GM10266 (cell line): ENCODE results near the gene CASQ2.

Source experiments
- DNase-seq: peaks from one replicate; pipeline ENCODE4 v3.0.0; 2012; ENCODE audit errors: extremely low spot score
- TF ChIP-seq, protein P1 (sequence below): IDR thresholded peaks from 2 replicates; pipeline ENCODE4 v1.5.1; 2012; ENCODE audit warnings: mild to moderate bottlenecking, low read depth; ENCODE audit not compliant: control insufficient read depth, insufficient read depth; ENCODE audit errors: missing control alignments

The CASQ2 gene

DNA sequence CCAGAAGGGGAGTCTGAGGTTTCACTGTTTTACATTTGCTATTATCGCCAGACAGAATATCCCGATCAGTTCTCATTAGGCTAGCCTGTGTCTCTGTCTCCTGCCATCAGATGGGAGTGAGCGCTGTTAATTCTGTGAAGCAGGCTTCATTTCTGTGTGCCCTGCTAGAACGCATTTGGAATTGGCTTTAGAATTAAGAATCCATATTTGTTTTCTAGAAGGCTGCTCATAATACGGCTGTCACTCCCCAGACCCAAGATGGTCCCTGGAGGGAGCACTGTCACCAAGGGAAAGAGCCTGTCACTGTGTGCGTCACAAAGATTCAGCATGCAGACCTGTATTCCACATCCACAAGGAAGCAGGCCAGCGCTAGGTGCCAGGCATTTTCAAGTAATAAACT, 49.2 kb downstream of the CASQ2 start:
- TF ChIP-seq, protein P1, sequence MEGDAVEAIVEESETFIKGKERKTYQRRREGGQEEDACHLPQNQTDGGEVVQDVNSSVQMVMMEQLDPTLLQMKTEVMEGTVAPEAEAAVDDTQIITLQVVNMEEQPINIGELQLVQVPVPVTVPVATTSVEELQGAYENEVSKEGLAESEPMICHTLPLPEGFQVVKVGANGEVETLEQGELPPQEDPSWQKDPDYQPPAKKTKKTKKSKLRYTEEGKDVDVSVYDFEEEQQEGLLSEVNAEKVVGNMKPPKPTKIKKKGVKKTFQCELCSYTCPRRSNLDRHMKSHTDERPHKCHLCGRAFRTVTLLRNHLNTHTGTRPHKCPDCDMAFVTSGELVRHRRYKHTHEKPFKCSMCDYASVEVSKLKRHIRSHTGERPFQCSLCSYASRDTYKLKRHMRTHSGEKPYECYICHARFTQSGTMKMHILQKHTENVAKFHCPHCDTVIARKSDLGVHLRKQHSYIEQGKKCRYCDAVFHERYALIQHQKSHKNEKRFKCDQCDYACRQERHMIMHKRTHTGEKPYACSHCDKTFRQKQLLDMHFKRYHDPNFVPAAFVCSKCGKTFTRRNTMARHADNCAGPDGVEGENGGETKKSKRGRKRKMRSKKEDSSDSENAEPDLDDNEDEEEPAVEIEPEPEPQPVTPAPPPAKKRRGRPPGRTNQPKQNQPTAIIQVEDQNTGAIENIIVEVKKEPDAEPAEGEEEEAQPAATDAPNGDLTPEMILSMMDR: no peak
- no peak for DNase-seq

DNA sequence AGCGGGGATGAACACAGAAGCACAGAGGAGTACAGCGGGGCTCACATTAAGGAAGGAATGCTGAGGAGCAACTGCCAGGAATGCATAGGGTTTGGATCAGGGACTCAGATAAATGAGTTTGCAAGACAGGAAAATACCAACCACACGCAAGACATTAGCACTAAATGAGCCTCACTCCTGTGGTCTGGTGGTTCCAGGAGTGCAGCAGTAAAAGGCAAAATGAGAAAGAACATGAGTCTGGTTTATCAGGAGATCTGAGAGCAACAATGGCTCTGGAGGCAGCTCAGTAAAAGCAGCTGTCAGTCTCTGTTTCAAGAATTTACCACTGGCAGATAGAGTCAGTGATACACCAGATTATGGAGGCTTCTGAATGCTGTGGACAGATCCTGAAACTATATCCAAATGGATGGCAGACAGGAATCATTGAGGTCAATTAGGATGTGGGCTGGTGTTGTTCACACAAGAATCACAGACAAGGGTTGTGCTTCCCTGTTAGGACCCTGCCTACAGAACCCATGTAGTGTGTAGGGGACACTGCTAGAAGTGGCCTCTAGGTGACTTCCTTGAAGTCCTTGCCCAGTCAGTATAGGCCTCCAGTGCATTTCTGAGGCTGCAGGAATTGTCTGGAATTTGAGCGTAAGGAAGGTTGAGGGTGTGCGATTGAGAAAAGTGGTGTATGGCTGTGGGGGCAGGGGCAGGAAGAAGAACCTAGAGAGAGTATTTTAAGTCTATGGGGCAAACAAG, 50.3 kb downstream of the CASQ2 start:
- TF ChIP-seq, protein P1: no peak
- DNase-seq: no peak

- DNase-seq: peak; percentile 17
- TF ChIP-seq, protein P1: peak; percentile 58
Measured at GRCh38 chr1:115717541-115717940, 51.0 kb downstream of the CASQ2 start.

- TF ChIP-seq, protein P1: no peak
- DNase-seq: no peak
Measured at GRCh38 chr1:115714572-115715141, 53.9 kb downstream of the CASQ2 start.

DNA sequence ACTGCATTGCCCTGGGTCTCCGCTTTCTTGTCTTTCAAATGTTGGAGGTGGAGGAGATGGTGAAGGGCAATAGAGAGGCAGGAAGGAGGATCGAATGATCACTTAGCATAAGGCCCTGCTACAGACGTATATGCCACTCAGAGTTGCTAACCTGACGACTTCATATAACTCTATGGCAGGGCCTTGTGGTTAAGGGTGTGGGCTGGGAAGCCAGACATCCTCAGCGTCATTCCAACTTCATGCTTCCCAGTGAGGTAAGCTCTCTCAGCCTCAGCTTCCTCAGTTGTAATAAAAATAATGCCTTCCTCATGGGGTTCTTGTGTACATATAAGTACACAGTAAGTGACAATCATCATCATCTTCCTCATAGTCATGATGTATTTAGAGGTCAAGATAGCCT, 54.6 kb downstream of the CASQ2 start:
- DNase-seq: no peak
- TF ChIP-seq, protein P1: no peak

DNA sequence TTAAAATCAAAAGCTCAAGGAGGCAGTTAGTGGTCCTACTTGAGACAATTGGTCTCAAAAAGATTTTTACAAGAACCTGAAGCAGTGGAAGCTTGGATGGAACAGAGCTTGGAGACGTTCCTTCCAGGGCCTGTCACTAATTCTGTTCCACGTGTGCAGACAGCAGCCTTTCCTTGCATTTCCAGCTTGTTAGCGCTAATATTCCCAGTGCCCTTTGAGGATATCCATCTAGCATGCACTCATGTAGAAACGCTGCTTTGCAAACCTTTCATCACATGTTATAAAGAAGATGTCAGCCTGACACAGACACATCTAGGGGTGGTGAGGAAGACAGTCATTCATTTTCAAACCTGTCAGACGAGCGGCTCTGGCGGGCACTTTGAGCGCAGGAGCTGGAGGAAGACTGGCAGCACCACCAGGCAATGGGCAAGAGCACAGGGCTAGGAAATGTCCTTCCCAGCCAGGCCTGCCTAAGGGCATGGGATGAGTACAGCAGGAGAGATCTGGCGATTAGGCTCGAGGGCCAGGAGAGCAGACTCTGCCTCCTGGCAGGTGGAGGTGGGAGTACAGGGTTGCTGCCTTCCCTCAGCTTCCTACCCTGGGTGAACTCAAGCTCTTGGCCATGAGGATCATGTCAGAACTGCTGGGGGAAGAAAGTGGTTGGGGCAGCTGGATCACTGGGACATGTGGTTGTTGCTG, 55.5 kb downstream of the CASQ2 start:
- no peak for DNase-seq
- TF ChIP-seq, protein P1: no peak

- DNase-seq: no peak
- TF ChIP-seq, protein P1: no peak
Measured at GRCh38 chr1:115710859-115711624, 57.5 kb downstream of the CASQ2 start.
